Activated CD4-positive, CD25-positive, alpha-beta regulatory T cell (primary cell): ENCODE results near the gene HCAR3.
"Not testable (repeated sequence)": the region's sequence is repeated elsewhere in the genome, so short reads cannot be mapped to it uniquely, and the experiment has no call there.

Source experiments
- DNase-seq, 4 experiments: peaks; one replicate each; lab custom pipeline; 2025; lab: John Stamatoyannopoulos, UW

Gene HCAR3

GRCh38 chr12:122722387-122722786 is 5.8 kb upstream of the HCAR3 start:
- DNase-seq: no peak

GRCh38 chr12:122721057-122721545 is 4.5 kb upstream of the HCAR3 start:
- DNase-seq: no peak

DNA sequence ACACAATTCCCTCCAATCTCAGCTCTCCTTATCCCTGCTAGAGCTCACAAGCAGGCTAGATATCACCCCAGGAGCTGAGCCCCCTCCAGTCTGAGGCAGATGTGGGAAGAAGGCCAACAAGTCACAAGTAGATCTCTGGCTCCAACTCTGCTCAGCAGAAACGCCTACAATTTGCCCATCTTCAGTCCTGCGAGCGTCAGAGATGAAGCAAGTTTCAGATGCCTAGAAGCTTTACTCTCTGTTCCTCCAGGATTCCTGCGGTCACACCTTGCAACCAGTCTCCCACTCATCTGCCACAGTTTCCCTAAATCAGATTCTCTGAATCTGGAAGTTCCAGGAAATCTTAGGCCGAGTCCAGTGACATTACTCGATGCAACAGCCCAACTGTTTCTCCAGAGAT is 1.4 kb downstream of the HCAR3 start:
- DNase-seq: not testable (repeated sequence)

DNA sequence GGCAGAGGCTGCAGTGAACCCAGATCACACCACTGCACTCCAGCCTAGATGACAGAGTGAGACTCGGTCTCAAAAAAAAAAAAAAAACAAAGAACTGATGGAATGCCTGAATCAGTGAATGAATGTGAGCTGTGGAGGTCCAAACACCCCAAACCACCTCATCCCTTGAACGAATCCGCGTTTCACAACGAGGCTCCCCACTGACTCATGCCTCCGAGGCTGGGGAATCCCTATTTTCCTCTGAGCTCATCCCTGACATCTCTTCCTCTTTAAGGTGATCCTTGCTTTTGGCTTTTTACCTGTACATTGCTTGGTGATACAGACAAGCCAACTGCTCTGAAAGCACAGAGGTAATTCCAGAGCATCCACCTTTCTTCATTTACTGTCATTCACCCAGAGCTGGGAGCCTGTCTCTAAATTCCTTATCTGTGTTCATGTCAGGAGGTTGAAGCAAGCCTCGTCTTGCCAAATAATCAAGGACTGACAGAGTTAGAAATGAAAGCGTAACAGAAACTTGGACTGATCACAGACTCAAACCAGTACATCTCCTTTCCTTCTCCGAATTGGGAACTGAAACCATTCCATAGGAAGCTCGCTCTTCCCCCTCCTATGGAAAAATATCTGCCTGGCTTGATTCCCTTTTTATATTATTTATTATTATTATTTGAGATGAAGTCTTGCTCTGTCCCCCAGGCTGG is 3.0 kb downstream of the HCAR3 start:
- not testable (repeated sequence) for DNase-seq

DNA sequence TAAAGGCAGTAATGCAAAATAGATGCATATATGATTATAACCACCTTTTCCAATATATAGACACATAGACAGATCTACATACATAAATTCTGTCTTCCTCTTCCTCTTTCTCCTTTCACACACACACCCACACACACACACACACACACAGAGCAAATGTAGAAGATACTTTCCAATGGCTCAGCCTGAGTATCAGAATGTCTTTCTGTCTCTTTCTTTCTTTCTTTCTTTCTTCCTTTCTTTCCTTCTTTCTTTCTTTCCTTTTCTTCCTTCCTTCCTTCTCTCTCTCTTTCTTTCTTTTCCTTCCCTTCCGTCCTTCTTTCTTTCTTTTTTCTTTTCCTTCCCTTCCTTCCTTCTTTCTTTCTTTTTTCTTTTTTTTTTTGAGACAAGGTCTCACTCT is 5.3 kb downstream of the HCAR3 start:
- not testable (repeated sequence) for DNase-seq

DNA sequence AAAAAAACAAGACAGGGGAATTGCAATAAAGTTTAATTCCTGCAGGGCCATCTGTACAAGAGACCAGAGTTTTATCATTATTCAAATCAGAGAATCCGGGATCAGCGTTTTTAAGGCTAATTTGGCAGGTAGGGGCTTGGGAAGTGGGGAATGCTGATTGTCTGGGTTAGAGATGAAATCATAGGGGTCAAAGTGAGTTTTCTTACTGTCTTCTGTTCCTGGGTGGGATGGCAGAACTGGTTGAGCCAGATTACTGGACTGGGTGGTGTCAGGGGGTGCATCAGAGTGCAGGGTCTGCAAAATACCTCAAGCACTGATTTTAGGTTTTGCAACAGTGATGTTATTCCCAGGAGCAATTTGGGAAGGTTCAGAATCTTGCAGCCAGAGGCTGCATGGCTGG is 6.3 kb downstream of the HCAR3 start:
- not testable (repeated sequence) for DNase-seq

- DNase-seq: not testable (repeated sequence)
Measured at GRCh38 chr12:122709287-122709686, 7.3 kb downstream of the HCAR3 start.

DNA sequence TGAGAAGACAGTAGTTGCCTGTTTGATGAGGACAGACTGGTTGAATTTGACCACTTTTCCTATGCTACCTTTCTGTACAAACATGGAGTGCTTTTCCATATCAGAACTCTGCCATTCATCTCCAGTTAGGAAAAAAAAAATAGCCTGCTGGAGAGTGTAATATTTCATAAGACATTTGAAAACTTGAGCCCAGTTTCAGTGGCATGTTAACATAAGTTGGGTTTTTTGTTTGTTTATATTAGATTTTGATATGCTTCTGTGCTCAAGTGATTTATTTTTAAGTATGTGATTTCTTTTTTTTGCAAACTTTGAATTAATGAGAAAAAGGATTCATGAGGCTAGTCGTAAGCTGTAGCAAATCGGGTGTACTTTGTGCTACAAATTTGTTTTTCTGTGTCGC is 12.8 kb downstream of the HCAR3 start:
- DNase-seq: not testable (repeated sequence)

DNA sequence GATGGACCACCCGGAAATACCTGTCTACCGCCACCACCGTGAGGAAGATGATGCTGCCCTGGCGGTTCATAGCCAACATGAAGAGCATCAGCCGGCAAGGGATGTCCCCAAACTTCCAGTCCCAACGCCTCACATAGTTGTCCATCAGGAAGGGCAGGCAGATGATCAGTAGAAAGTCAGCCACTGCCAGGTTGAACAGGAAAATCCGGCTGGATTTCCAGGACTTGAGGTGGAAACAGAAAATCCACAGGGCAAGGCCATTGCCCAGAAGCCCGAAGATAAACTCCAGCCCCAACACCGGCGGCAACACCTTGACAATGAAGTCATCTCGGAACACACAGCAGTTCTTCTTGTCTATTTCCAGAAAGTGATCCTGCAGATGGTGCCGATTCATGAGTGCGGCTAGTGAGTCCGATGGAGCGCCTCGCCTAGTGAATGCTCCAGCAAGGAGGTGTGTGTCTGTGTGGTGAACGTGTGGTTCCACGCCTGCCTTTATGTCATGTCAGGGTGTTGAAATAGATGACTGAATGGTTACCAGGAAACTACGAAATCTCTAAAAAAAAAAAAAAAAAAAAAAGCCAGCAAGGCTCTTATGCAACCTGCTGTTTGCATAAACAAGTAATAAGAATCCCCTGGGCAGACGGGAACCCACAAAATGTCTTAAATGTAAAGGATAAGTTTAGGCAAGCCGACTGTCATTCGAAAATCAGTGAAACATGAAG is 13.6 kb downstream of the HCAR3 start, which contains the start of gene HCAR2:
Gene HCAR2 (minus strand): TSS at position 468 of the 722 bp plus-strand sequence. CDS start 74 bp downstream, at position 394.
- not testable (repeated sequence) for DNase-seq

DNA sequence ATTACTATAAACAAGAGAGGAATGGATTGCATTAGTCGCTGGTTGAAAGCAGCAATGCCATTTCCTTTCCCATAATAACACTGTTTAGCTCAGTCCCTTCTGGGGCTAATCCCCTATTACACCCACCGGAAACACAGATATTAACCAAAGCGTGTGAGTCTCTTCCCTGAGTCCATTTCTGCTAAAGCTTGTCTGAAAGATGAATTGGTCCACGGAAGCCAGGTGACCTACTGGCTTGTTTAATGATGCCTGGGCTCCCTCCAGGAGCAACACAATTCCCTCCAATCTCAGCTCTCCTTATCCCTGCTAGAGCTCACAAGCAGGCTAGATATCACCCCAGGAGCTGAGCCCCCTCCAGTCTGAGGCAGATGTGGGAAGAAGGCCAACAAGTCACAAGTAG is 15.1 kb downstream of the HCAR3 start:
- not testable (repeated sequence) for DNase-seq

DNA sequence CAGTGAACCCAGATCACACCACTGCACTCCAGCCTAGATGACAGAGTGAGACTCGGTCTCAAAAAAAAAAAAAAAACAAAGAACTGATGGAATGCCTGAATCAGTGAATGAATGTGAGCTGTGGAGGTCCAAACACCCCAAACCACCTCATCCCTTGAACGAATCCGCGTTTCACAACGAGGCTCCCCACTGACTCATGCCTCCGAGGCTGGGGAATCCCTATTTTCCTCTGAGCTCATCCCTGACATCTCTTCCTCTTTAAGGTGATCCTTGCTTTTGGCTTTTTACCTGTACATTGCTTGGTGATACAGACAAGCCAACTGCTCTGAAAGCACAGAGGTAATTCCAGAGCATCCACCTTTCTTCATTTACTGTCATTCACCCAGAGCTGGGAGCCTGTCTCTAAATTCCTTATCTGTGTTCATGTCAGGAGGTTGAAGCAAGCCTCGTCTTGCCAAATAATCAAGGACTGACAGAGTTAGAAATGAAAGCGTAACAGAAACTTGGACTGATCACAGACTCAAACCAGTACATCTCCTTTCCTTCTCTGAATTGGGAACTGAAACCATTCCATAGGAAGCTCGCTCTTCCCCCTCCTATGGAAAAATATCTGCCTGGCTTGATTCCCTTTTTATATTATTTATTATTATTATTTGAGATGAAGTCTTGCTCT is 16.4 kb downstream of the HCAR3 start:
- not testable (repeated sequence) for DNase-seq

DNA sequence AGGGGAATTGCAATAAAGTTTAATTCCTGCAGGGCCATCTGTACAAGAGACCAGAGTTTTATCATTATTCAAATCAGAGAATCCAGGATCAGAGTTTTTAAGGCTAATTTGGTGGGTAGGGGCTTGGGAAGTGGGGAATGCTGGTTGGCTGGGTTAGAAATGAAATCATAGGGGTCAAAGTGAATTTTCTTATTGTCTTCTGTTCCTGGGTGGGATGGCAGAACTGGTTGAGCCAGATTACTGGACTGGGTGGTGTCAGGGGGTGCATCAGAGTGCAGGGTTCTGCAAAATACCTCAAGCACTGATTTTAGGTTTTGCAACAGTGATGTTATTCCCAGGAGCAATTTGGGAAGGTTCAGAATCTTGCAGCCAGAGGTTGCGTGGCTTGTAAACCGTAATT is 19.7 kb downstream of the HCAR3 start:
- not testable (repeated sequence) for DNase-seq

GRCh38 chr12:122691566-122691965 is 25.0 kb downstream of the HCAR3 start:
- DNase-seq: no peak

DNA sequence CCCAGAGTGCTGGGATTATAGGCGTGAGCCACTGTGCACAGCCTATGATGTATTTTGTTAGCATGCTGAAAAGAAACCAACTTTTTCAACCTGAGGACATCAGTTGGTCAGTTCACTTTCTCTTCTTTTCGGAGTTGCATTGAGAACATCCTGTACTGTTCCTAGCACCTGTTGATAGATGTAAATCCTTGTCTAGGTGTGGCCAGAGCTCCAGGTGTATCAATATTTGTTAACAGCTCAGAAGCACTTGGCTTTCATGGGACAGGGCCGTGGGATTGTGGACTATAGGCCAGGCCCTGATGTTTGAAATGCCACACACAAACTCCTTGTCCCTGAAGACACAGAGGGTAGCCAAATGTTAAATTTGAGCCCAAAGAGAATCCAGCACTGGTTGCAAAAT is 28.3 kb downstream of the HCAR3 start:
- no peak for DNase-seq

DNA sequence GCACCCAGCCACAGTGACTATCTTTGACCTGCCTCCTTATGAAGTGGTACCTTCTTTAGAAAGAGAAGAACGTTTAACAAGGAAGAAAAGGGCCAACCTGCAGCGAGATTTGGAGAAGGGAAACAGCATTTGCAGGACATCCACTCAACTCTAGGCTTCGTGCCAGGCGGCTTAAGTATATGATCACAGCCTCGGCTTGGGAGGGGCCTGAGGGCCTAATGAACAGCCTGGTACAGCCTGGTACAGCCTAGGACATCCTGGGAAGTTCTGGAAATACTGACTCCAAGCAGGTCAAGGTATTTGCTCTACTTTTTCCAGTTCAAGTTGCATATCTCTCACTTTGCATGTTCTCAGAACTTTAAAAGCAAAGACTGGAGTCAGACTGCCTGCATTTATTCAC is 29.5 kb downstream of the HCAR3 start:
- no peak for DNase-seq

GRCh38 chr12:122686538-122686937 is 30.1 kb downstream of the HCAR3 start:
- no peak for DNase-seq

- no peak for DNase-seq
Measured at GRCh38 chr12:122684297-122684813, 32.3 kb downstream of the HCAR3 start.

- no peak for DNase-seq
Measured at GRCh38 chr12:122681814-122682213, 34.8 kb downstream of the HCAR3 start.

DNA sequence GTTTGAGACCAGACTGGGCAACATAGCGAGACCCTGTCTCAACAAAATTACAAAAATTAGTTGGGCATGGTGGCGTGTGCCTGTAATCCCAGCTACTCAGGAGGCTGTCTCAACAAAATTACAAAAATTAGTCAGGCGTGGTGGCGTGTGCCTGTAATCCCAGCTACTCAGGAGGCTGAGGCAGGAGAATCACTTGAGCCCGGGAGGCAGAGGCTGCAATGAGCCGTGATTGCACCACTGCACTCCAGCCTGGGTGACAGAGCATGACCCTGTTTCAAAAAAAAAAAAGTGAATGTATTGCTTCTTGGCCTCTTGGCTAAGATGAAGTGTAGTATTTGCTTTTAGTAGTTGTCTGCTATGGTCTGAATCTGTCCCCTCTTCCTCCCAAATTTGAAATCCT is 35.6 kb downstream of the HCAR3 start:
- DNase-seq: not testable (repeated sequence)

DNA sequence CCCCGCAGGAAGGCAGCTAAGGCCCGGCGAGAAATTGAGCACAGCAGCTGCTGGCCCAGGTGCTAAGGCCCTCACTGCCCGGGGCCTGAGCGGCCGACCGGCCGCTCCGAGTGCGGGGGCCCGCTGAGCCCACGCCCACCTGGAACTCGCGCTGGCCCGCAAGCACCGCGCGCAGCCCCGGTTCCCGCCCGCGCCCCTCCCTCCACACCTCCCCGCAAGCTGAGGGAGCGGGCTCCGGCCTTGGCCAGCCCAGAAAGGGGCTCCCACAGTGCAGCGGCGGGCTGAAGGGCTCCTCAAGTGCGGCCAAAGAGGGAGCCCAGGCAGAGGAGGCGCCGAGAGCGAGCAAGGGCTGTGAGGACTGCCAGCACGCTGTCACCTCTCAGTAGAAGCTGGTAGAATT is 39.8 kb downstream of the HCAR3 start:
- not testable (repeated sequence) for DNase-seq

- DNase-seq: not testable (repeated sequence)
Measured at GRCh38 chr12:122676015-122676414, 40.6 kb downstream of the HCAR3 start.

DNA sequence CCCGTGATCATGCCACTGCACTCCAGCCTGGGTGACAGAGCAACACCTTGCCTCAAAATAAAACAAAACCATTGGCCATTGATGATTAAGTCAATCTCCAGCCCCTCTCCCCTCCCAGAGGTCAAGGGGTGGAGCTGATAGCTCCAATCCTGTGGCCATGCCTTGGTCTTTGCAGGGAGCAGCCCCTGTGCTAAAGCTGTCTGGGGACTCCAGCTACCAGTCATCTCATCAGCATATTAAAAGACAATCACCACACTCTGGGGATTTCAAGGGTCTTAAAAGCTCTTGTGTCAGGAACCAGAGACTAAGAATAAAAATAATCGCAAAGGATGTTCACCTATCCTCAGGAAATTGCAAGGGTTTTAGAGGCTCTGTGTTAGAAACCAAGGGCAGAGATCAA is 44.1 kb downstream of the HCAR3 start:
- no peak for DNase-seq
